OCI-LY7 (cell line): Measurements from ENCODE around the gene TMEM266. TPM values are rescaled to one million over a fixed set of nuclear protein-coding genes. Genes with fewer than 3 reads are reported as not detected.

Source experiments
- BruUV-seq: library from RNA; stranded (reverse); fragments of 400-500 nt; replicated peaks from 2 replicates; lab custom pipeline; 2021; lab: Mats Ljungman, UMichigan
- CTCF ChIA-PET: fragments of 300-600 bp; sonication (Branson Sonifier 250); formaldehyde crosslinking; loops from one replicate; lab custom pipeline; 2022; ENCODE audit warnings: antibody characterized with exemption; ENCODE audit not compliant: unreplicated experiment; lab: Charles Lee
- POLR2A ChIA-PET: fragments of 300-600 bp; sonication (Branson Sonifier 250); formaldehyde crosslinking; loops from one replicate; lab custom pipeline; 2022; ENCODE audit warnings: antibody characterized with exemption; lab: Charles Lee
- DNase-seq: peaks from one replicate; pipeline ENCODE4 v3.0.0-alpha.2; 2015; ENCODE audit warnings: low spot score
- H2AFZ ChIP-seq: fragments of 200-600 bp; sonication (generic), shearing (Covaris generic); 2 replicates; pipeline ENCODE4 v1.6.1; 2014; ENCODE audit warnings: mild to moderate bottlenecking, antibody characterized with exemption, low read length, moderate library complexity
- H3K27ac ChIP-seq: fragments of 200-600 bp; sonication (generic); 2 replicates; pipeline ENCODE4 v1.5.1; 2014; ENCODE audit warnings: mixed run types, low read depth, mild to moderate bottlenecking, moderate library complexity, low read length, inconsistent platforms; ENCODE audit not compliant: poor library complexity, severe bottlenecking
- H3K36me3 ChIP-seq: fragments of 200-600 bp; sonication (generic); 2 replicates; pipeline ENCODE4 v1.6.1; 2014; ENCODE audit warnings: mild to moderate bottlenecking, antibody characterized with exemption, low read length, moderate library complexity, mixed read lengths; ENCODE audit not compliant: insufficient read depth
- H3K4me1 ChIP-seq: fragments of 200-600 bp; sonication (generic); 2 replicates; pipeline ENCODE4 v1.5.1; 2014; ENCODE audit warnings: mild to moderate bottlenecking, low read length; ENCODE audit not compliant: insufficient read depth, poor library complexity, severe bottlenecking
- H3K4me2 ChIP-seq: fragments of 200-600 bp; sonication (generic); 2 replicates; pipeline ENCODE4 v1.6.1; 2014; ENCODE audit warnings: mild to moderate bottlenecking, low read length
- H3K4me3 ChIP-seq: fragments of 200-600 bp; sonication (generic); 2 replicates; pipeline ENCODE4 v1.5.1; 2014; ENCODE audit warnings: mild to moderate bottlenecking, low read depth, low read length; ENCODE audit not compliant: poor library complexity, severe bottlenecking
- H3K79me2 ChIP-seq: fragments of 200-600 bp; sonication (generic); 2 replicates; pipeline ENCODE4 v1.6.1; 2016; ENCODE audit warnings: low read depth, mild to moderate bottlenecking, low read length, moderate library complexity, mixed read lengths; ENCODE audit not compliant: insufficient read depth
- H3K9me2 ChIP-seq: fragments of 200-600 bp; sonication (generic); 2 replicates; pipeline ENCODE4 v1.6.1; 2016; ENCODE audit warnings: mild to moderate bottlenecking, low read length, mixed read lengths; ENCODE audit not compliant: insufficient read depth
- H3K9me3 ChIP-seq: fragments of 200-600 bp; sonication (generic); 2 replicates; pipeline ENCODE4 v1.6.1; 2014; ENCODE audit warnings: mild to moderate bottlenecking, mixed run types, low read length, mixed read lengths
- H4K20me1 ChIP-seq: fragments of 200-600 bp; sonication (generic); 2 replicates; pipeline ENCODE4 v1.6.1; 2014; ENCODE audit warnings: mild to moderate bottlenecking, antibody characterized with exemption, low read length, moderate library complexity, mixed read lengths; ENCODE audit not compliant: insufficient read depth
- EZH2phosphoT487 ChIP-seq: fragments of 200-600 bp; sonication (generic); IDR thresholded peaks from 2 replicates; pipeline ENCODE4 v1.6.1; 2018; ENCODE audit warnings: low read depth, borderline replicate concordance, mild to moderate bottlenecking, mixed run types, antibody characterized with exemption, low read length, moderate library complexity, mixed read lengths
- intact Hi-C: fragments of 100-400 bp; cut with micrococcal nuclease; formaldehyde crosslinking; loops from one replicate; pipeline ENCODE4 v1.10.0; 2022; ENCODE audit not compliant: unreplicated experiment
- total RNA-seq, 2 experiments: library from RNA; depleted of rRNA in 1 of 2; stranded (reverse); fragments of >200 nt in 1 of 2; shearing (Covaris generic) in 1 of 2; gene quantifications; 2 replicates each; pipeline ENCODE4 v1.2.3, GENCODE V29; 2014 to 2022
- TF ChIP-seq, protein P1 (sequence below): fragments of 200-600 bp; sonication (generic); conservative IDR thresholded peaks from 2 replicates; pipeline ENCODE4 v1.5.1; 2014; ENCODE audit warnings: mild to moderate bottlenecking, antibody characterized with exemption, low read length, moderate library complexity, mixed read lengths

TMEM266 gene
- total RNA-seq, 2 experiments from 2014 or later, result not detected

DNA sequence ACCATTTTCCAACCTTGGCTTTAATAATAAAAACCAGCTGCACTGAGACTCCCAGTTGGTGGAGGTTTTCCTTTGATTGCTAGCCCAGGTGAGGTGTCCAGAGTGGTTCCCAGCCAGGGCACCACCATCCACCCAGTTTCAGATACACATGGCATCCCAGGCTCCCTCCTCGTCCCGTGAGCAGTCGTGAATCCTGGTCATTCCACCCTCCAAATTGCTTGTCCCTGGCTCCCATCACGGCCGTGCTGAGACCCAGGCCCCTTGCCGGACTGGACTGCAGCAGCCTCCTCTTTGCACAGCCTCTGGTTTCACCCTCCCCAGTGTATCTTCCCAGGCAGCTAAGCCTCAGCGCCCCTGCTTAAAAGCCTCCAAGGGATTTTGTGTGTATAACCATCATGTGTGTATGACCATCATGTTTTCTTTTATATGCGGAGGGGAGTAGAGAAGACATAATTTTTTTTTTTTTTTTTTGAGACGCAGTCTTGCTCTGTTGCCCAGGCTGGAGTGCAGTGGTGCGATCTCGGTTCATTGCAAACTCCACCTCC, 145.2 kb downstream of the TMEM266 start:
- no peak for TF ChIP-seq EZH2phosphoT487
- TF ChIP-seq, protein P1, sequence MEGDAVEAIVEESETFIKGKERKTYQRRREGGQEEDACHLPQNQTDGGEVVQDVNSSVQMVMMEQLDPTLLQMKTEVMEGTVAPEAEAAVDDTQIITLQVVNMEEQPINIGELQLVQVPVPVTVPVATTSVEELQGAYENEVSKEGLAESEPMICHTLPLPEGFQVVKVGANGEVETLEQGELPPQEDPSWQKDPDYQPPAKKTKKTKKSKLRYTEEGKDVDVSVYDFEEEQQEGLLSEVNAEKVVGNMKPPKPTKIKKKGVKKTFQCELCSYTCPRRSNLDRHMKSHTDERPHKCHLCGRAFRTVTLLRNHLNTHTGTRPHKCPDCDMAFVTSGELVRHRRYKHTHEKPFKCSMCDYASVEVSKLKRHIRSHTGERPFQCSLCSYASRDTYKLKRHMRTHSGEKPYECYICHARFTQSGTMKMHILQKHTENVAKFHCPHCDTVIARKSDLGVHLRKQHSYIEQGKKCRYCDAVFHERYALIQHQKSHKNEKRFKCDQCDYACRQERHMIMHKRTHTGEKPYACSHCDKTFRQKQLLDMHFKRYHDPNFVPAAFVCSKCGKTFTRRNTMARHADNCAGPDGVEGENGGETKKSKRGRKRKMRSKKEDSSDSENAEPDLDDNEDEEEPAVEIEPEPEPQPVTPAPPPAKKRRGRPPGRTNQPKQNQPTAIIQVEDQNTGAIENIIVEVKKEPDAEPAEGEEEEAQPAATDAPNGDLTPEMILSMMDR, result no peak
- Histone ChIP-seq H3K4me1 (no peaks in the 10 kb centered on the region), H3K4me2 (no peak overlapping the region), H3K36me3 (peaks cover 4% of the 10 kb centered on the region; the same call in 1 of the 2 replicates), H3K79me2 (no peaks in the 10 kb centered on the region), H3K27ac (no peak overlapping the region), H3K9me3 (no peaks in the 10 kb centered on the region), H4K20me1 (no peaks in the 10 kb centered on the region), H2AFZ (no peak overlapping the region), H3K4me3 (no peak overlapping the region), H3K9me2 (no peaks in the 10 kb centered on the region)
- intact Hi-C loops, result no loop called here
- no peak for DNase-seq
- BruUV-seq, result no TSS peak
- CTCF ChIA-PET, result interaction anchor here (0.6 kb wide), 1 partner anchor 66 kb away, joined by 3 read pairs; no protein-coding TSS in a partner anchor
- POLR2A ChIA-PET, result interaction anchor here (0.7 kb wide), 1 partner anchor 11 kb away, joined by 3 read pairs; no protein-coding TSS in a partner anchor

DNA sequence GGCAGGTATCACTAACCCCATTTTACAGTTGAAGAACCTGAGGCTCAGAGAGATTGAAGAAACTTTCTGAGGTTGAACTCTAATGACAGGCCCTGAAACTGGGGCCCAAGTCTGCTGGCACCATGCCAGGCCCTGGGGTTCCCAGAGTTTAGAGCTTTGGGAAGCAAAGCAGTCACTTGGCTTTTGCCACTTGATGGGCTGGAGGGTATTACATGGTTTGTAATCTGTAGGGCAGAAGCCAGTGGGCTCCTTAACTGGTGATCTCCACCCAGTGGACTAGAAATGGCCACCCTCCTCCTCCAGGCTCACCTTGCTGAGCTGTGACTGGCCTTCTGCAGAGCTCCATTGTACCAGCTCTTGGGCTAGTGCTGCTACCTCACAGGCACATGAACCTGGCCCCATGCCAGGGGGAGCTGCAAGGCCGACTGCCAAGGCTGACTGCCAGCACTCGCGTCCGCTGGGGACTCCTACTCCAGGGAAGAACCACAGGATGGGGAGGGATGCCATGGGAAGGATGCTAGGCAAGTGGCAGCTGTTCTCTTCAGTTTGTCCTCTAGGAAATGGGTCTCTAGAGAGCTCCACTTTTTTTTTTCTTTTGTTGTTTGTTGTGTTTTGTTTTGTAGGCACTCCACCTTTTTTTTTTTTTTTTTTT, 146.7 kb downstream of the TMEM266 start:
- TF ChIP-seq, protein P1, result no peak
- no peak for TF ChIP-seq EZH2phosphoT487
- no peaks in the 10 kb centered on the region for H3K9me3 ChIP-seq
- no peaks in the 10 kb centered on the region for H3K4me1 ChIP-seq
- no peak overlapping the region for H3K4me2 ChIP-seq
- no peaks in the 10 kb centered on the region for H4K20me1 ChIP-seq
- intact Hi-C loops, result no loop called here
- no peak for DNase-seq
- H3K27ac ChIP-seq, result no peak overlapping the region
- no peak overlapping the region for H2AFZ ChIP-seq
- ChIA-PET CTCF (no interaction called here), POLR2A (interaction anchor here (0.7 to 0.8 kb wide), 3 partner anchors 17 to 811 kb away, joined by 3 to 5 read pairs (median 5); no protein-coding TSS in a partner anchor)
- H3K79me2 ChIP-seq, result no peaks in the 10 kb centered on the region
- BruUV-seq, result no TSS peak
- H3K4me3 ChIP-seq, result no peak overlapping the region
- peaks cover 15% of the 10 kb centered on the region for H3K36me3 ChIP-seq
- no peaks in the 10 kb centered on the region for H3K9me2 ChIP-seq
